HCT116 (cell line): Measurements from ENCODE around the gene NKPD1. TPM values are rescaled to one million over a fixed set of nuclear protein-coding genes. Genes with fewer than 3 reads are reported as not detected.

Experiments used
- ATAC-seq: fragments of 200-7000 bp; cut with Tn5 transposase; 2 replicates; pipeline ENCODE4 v1.9.1; 2020; ENCODE audit warnings: mild to moderate bottlenecking, moderate library complexity
- BruUV-seq: library from RNA; stranded (reverse); fragments of 400-500 nt; replicated peaks from 2 replicates; lab custom pipeline; 2021; lab: Mats Ljungman, UMichigan
- CTCF ChIA-PET: fragments of 300-600 bp; sonication (Branson Sonifier 250); formaldehyde crosslinking; loops from one replicate; lab custom pipeline; 2021; ENCODE audit warnings: antibody characterized with exemption; lab: Charles Lee
- POLR2A ChIA-PET: fragments of 300-600, 350-600 bp; sonication (Branson Sonifier 250); formaldehyde crosslinking; loops from one replicate; lab custom pipeline; 2021; ENCODE audit warnings: antibody characterized with exemption; lab: Charles Lee
- RAD21 ChIA-PET, 2 experiments: fragments of 300-600 bp; sonication (Branson Sonifier 250); formaldehyde crosslinking; loops; one replicate each; lab custom pipeline; 2023; ENCODE audit warnings: low total read pairs in 2 of 2; ENCODE audit not compliant: uncharacterized antibody in 2 of 2, unreplicated experiment in 2 of 2, low non-redundant PET in 1 of 2; lab: Charles Lee
- DNase-seq: peaks from one replicate; pipeline ENCODE4 v3.0.0-alpha.2; 2010; ENCODE audit warnings: low read depth, low spot score
- H2AFZ ChIP-seq: fragments of 200-600 bp; shearing (Covaris generic), sonication (generic); 2 replicates; pipeline ENCODE4 v1.6.1; 2017; ENCODE audit warnings: low read depth, mixed run types, mixed read lengths, antibody characterized with exemption, low read length; ENCODE audit not compliant: poor library complexity, severe bottlenecking
- H3K27ac ChIP-seq: 2 replicates; pipeline ENCODE4 v1.5.1; 2012; ENCODE audit warnings: low read depth, low read length
- H3K27me3 ChIP-seq: fragments of 200-600 bp; sonication (generic); 2 replicates; pipeline ENCODE4 v1.6.1; 2016; ENCODE audit warnings: mixed run types, low read length, mixed read lengths; ENCODE audit not compliant: insufficient read depth
- H3K36me3 ChIP-seq, 2 experiments: fragments of 200-500 bp in 1 of 2; fragments of 200-600 bp in 1 of 2; sonication (Bioruptor generic) in 1 of 2; sonication (generic) in 1 of 2; 2 replicates each; pipeline versions ENCODE4 v1.5.1 to v1.6.1; 2014 to 2016; ENCODE audit warnings: low read length in 2 of 2, inconsistent platforms in 1 of 2, mixed read lengths in 1 of 2, mixed run types in 1 of 2; ENCODE audit not compliant: insufficient read depth in 2 of 2, control insufficient read depth in 1 of 2
- H3K4me1 ChIP-seq, 2 experiments: fragments of 200-600 bp in 1 of 2; sonication (generic) in 1 of 2; 2 replicates each; pipeline versions ENCODE4 v1.5.1 to v1.6.1; 2012 to 2017; ENCODE audit warnings: low read length in 2 of 2, inconsistent platforms in 1 of 2, mild to moderate bottlenecking in 1 of 2, mixed read lengths in 1 of 2, mixed run types in 1 of 2, moderate library complexity in 1 of 2; ENCODE audit not compliant: insufficient read depth in 2 of 2, control insufficient read depth in 1 of 2
- H3K4me2 ChIP-seq: fragments of 200-600 bp; sonication (generic); 2 replicates; pipeline ENCODE4 v1.6.1; 2017; ENCODE audit warnings: mixed run types, low read length, mixed read lengths
- H3K4me3 ChIP-seq, 2 experiments: fragments of 200-600 bp in 1 of 2; sonication (generic) in 1 of 2; replicated peaks in 1 of 2; 2 replicates each; pipeline ENCODE4 v1.5.1; 2011 to 2016; ENCODE audit warnings: low read length in 2 of 2, control low read depth in 1 of 2, low read depth in 1 of 2, mild to moderate bottlenecking in 1 of 2, mixed read lengths in 1 of 2, mixed run types in 1 of 2
- H3K79me2 ChIP-seq: fragments of 200-600 bp; sonication (generic); 2 replicates; pipeline ENCODE4 v1.6.1; 2017; ENCODE audit warnings: mild to moderate bottlenecking, mixed run types, low read length, moderate library complexity, mixed read lengths; ENCODE audit not compliant: insufficient read depth
- H3K9ac ChIP-seq: fragments of 200-600 bp; sonication (generic); 2 replicates; pipeline ENCODE4 v1.6.1; 2016; ENCODE audit warnings: low read length, mixed read lengths
- H3K9me2 ChIP-seq: fragments of 200-600 bp; sonication (generic), shearing (Covaris generic); 2 replicates; pipeline ENCODE4 v1.6.1; 2017; ENCODE audit warnings: mixed run types, mild to moderate bottlenecking, moderate library complexity; ENCODE audit not compliant: insufficient read depth
- H3K9me3 ChIP-seq, 2 experiments: fragments of 200-500 bp in 1 of 2; fragments of 200-600 bp in 1 of 2; sonication (Bioruptor generic) in 1 of 2; sonication (generic) in 1 of 2; 2 replicates each; pipeline ENCODE4 v1.6.1; 2014 to 2017; ENCODE audit warnings: low read length in 2 of 2, mixed read lengths in 2 of 2, inconsistent platforms in 1 of 2, low read depth in 1 of 2, mild to moderate bottlenecking in 1 of 2, mixed run types in 1 of 2, moderate library complexity in 1 of 2; ENCODE audit not compliant: control insufficient read depth in 1 of 2, insufficient read depth in 1 of 2
- H4K20me1 ChIP-seq: fragments of 200-600 bp; sonication (generic), shearing (Covaris generic); 2 replicates; pipeline ENCODE4 v1.6.1; 2017; ENCODE audit warnings: mixed run types, mild to moderate bottlenecking, moderate library complexity; ENCODE audit not compliant: insufficient read depth
- ATF3 ChIP-seq: IDR thresholded peaks from 2 replicates; pipeline ENCODE4 v1.6.1; 2012
- CBX3 ChIP-seq: IDR thresholded peaks from 2 replicates; pipeline ENCODE4 v1.6.1; 2012; ENCODE audit warnings: low read depth
- CEBPB ChIP-seq: IDR thresholded peaks from 2 replicates; pipeline ENCODE4 v1.6.1; 2012; ENCODE audit warnings: low read depth
- EGR1 ChIP-seq: IDR thresholded peaks from 2 replicates; pipeline ENCODE4 v1.6.1; 2012; ENCODE audit warnings: low read depth
- ELF1 ChIP-seq: IDR thresholded peaks from 2 replicates; pipeline ENCODE4 v1.6.1; 2012; ENCODE audit warnings: low read depth, borderline replicate concordance
- EZH2phosphoT487 ChIP-seq: fragments of 200-600 bp; IDR thresholded peaks from 2 replicates; pipeline ENCODE4 v1.6.1; 2018; ENCODE audit warnings: antibody characterized with exemption, borderline replicate concordance
- FOSL1 ChIP-seq: IDR thresholded peaks from 2 replicates; pipeline ENCODE4 v1.6.1; 2012; ENCODE audit warnings: low read depth
- JUND ChIP-seq: IDR thresholded peaks from 2 replicates; pipeline ENCODE4 v1.6.1; 2012
- MAX ChIP-seq: IDR thresholded peaks from 2 replicates; pipeline ENCODE4 v1.6.1; 2012
- POLR2A ChIP-seq: IDR thresholded peaks from 2 replicates; pipeline ENCODE4 v1.7.0; 2011; ENCODE audit warnings: borderline replicate concordance; ENCODE audit not compliant: insufficient read depth, insufficient read length; ENCODE audit errors: extremely low read depth
- POLR2AphosphoS5 ChIP-seq: IDR thresholded peaks from 2 replicates; pipeline ENCODE4 v1.6.1; 2011; ENCODE audit warnings: mild to moderate bottlenecking, low read depth, low read length, moderate library complexity
- RAD21 ChIP-seq: IDR thresholded peaks from 2 replicates; pipeline ENCODE4 v1.6.1; 2012; ENCODE audit warnings: low read depth, mild to moderate bottlenecking
- REST ChIP-seq: IDR thresholded peaks from 2 replicates; pipeline ENCODE4 v1.6.1; 2012; ENCODE audit warnings: low read depth
- SP1 ChIP-seq: IDR thresholded peaks from 2 replicates; pipeline ENCODE4 v1.6.1; 2012; ENCODE audit warnings: low read depth
- SRF ChIP-seq: IDR thresholded peaks from 2 replicates; pipeline ENCODE4 v1.6.1; 2012; ENCODE audit warnings: low read depth
- YY1 ChIP-seq: IDR thresholded peaks from 2 replicates; pipeline ENCODE4 v1.6.1; 2011; ENCODE audit warnings: low read length, low read depth, moderate library complexity, mild to moderate bottlenecking; ENCODE audit not compliant: insufficient replicate concordance; ENCODE audit errors: extremely low read depth
- ZBTB33 ChIP-seq: IDR thresholded peaks from 2 replicates; pipeline ENCODE4 v1.6.1; 2011; ENCODE audit warnings: mild to moderate bottlenecking, low read length, moderate library complexity; ENCODE audit not compliant: insufficient replicate concordance; ENCODE audit errors: extremely low read depth
- ZFX ChIP-seq: fragments of 450-650 bp; IDR thresholded peaks from 2 replicates; pipeline ENCODE4 v1.6.1; 2017
- ZNF274 ChIP-seq: fragments of 200-500 bp; sonication (Bioruptor generic); IDR thresholded peaks from 2 replicates; pipeline ENCODE4 v1.6.1; 2014; ENCODE audit warnings: mild to moderate bottlenecking, low read depth, low read length, inconsistent platforms
- intact Hi-C: fragments of 100-400 bp; cut with micrococcal nuclease; formaldehyde crosslinking; loops from 2 replicates; pipeline ENCODE4 v1.10.0; 2022
- total RNA-seq: library from RNA; stranded (reverse); gene quantifications from one replicate; pipeline ENCODE4 v1.2.1, GENCODE V29; 2021; ENCODE audit not compliant: unreplicated experiment

Gene NKPD1
- total RNA-seq, 1 experiment from 2014 or later, result 0.64 TPM

- H3K4me2 ChIP-seq, result no peak overlapping the region
- CTCF ChIA-PET, result no interaction called here
These were observed 23.3 kb upstream of the NKPD1 start for GRCh38 chr19:45184115-45184514.

More at GRCh38 chr19:45184115-45184514, 23.3 kb upstream of the NKPD1 start:
- no peak for TF ChIP-seq ZBTB33
- TF ChIP-seq ELF1, result no peak
- no peak for TF ChIP-seq POLR2A
- TF ChIP-seq POLR2AphosphoS5, result no peak
- no peak for TF ChIP-seq ZNF274
- TF ChIP-seq CBX3, result no peak
- TF ChIP-seq EZH2phosphoT487, result no peak
- TF ChIP-seq EGR1, result no peak
- TF ChIP-seq SRF, result no peak
- TF ChIP-seq RAD21, result no peak
- no peak for TF ChIP-seq FOSL1
- no peak for TF ChIP-seq REST
- TF ChIP-seq CEBPB, result no peak
- TF ChIP-seq JUND, result no peak
- TF ChIP-seq YY1, result no peak
- TF ChIP-seq SP1, result no peak
- TF ChIP-seq MAX, result no peak
- no peak for TF ChIP-seq ATF3
- no peak for TF ChIP-seq ZFX
- intact Hi-C loops, result loop anchor here (10.0 kb wide), 1 partner anchor 61 kb away; the partner anchor contains the start of gene EXOC3L2
- H3K79me2 ChIP-seq, result peaks cover 10% of the 10 kb centered on the region
- BruUV-seq, result no TSS peak
- DNase-seq (no peak), ATAC-seq (no peak)
- H4K20me1 ChIP-seq, result no peaks in the 10 kb centered on the region
- no peaks in the 10 kb centered on the region for H3K36me3 ChIP-seq
- ChIA-PET POLR2A (no interaction called here), RAD21 (no interaction called here)
- H3K4me3 ChIP-seq, result no peak overlapping the region
- no peak overlapping the region for H3K27ac ChIP-seq
- H3K27me3 ChIP-seq, result no peaks in the 10 kb centered on the region
- no peaks in the 10 kb centered on the region for H3K9me2 ChIP-seq
- H3K9ac ChIP-seq, result no peak overlapping the region
- no peak overlapping the region for H2AFZ ChIP-seq
- peaks cover 14 to 19% of the 10 kb centered on the region in 2 experiments; a peak in 3 of 4 replicates for H3K4me1 ChIP-seq
- no peaks in the 10 kb centered on the region for H3K9me3 ChIP-seq
